Heart left ventricle (tissue), 16 donors: ENCODE data around the gene ITGA11. TPM values are rescaled to one million over a fixed set of nuclear protein-coding genes. Genes with fewer than 3 reads are reported as not detected.
A peak's percentile ranks its signal among the peaks of the same experiment; 100 is the strongest.

Experiments
- ATAC-seq, 4 donors: fragments of 200-7000 bp; cut with Tn5 transposase; one replicate each; pipeline ENCODE4 v1.9.1; 2020 to 2022; ENCODE audit warnings: moderate library complexity in 4 of 4, mild to moderate bottlenecking in 3 of 4, moderate number of reproducible peaks in 1 of 4
- DNase-seq, 5 donors: peaks; one replicate each; pipeline ENCODE4 v3.0.0-alpha.2; 2020
- H3K27ac ChIP-seq, 12 donors: fragments of 200-600 bp; sonication (generic) in 4 of 12; one replicate each; pipeline versions ENCODE4 v1.5.0 to v1.8.0; 2016 to 2022; ENCODE audit warnings: mild to moderate bottlenecking in 2 of 12
- H3K27me3 ChIP-seq, 9 donors: fragments of 200-600 bp; sonication (generic) in 2 of 9; one replicate each; pipeline versions ENCODE4 v1.5.1 to v1.8.0; 2016 to 2022; ENCODE audit warnings: mild to moderate bottlenecking in 3 of 9
- H3K36me3 ChIP-seq, 9 donors: fragments of 200-600 bp; sonication (generic) in 2 of 9; one replicate each; pipeline versions ENCODE4 v1.5.0 to v1.8.0; 2018 to 2022; ENCODE audit warnings: mild to moderate bottlenecking in 2 of 9
- H3K4me1 ChIP-seq, 12 donors: fragments of 200-600 bp; sonication (generic) in 4 of 12; one replicate each; pipeline versions ENCODE4 v1.5.0 to v1.8.0; 2016 to 2022; ENCODE audit warnings: mild to moderate bottlenecking in 3 of 12
- H3K4me3 ChIP-seq, 12 donors: fragments of 200-600 bp; sonication (generic) in 4 of 12; one replicate each; pipeline versions ENCODE4 v1.5.0 to v1.8.0; 2017 to 2022; ENCODE audit warnings: mild to moderate bottlenecking in 9 of 12, moderate library complexity in 4 of 12
- H3K9me3 ChIP-seq, 12 donors: fragments of 200-600 bp; sonication (generic) in 4 of 12; one replicate each; pipeline versions ENCODE4 v1.5.0 to v1.8.0; 2016 to 2022; ENCODE audit warnings: mild to moderate bottlenecking in 1 of 12
- POLR2A ChIP-seq, 2 donors: fragments of 450-650 bp; IDR thresholded peaks; one replicate each; pipeline ENCODE4 v1.6.1; 2017; ENCODE audit warnings: antibody characterized with exemption in 2 of 2, mild to moderate bottlenecking in 2 of 2, moderate library complexity in 2 of 2
- WGBS, 4 donors: extraction: QIAGEN DNeasy Blood & Tissue Kit in 2 of 4; methylation state at CpG; one replicate each; pipeline versions ENCODE4 v1.1.5 to v1.1.7; 2013 to 2018; 5-methylcytosine and 5-hydroxymethylcytosine counted together
- intact Hi-C, 10 donors: fragments of 100-400 bp; cut with DNase I; formaldehyde crosslinking; loops; one replicate each; pipeline versions ENCODE4 v1.11.1 to v1.14.2; 2022
- polyA plus RNA-seq, 2 donors: library from polyadenylated mRNA; stranded (reverse); fragments of 200-250 nt; gene quantifications; one replicate each; pipeline ENCODE4 v1.2.3, GENCODE V29; 2013
- total RNA-seq, 9 donors: library from RNA; depleted of rRNA in 2 of 9; stranded (reverse); fragments of >200 nt in 2 of 9; fragmentation: NEBNext Ultra II Directional in 3 of 9; extraction: Animal tissue kit (Norgen Biotek cat#: 25700) in 3 of 9; gene quantifications; one replicate each; pipeline versions ENCODE4 v1.1.0 to v1.2.4, GENCODE V29; 2016 to 2023
- TF ChIP-seq, protein P1 (sequence below), 12 donors: fragments of 200-600 bp; sonication (generic) in 4 of 12; IDR thresholded peaks; one replicate each; pipeline versions ENCODE4 v1.5.0 to v1.8.0; 2018 to 2022; ENCODE audit warnings: antibody characterized with exemption in 12 of 12, mild to moderate bottlenecking in 5 of 12
- donor health status: ischemic (EF 13 %, LVEDD 7.1; RV severe dilation, severe dysfunction).
- donor health status: healthy with polysubstance abuse.
- donor health status: DM: no; HTN: yes; CAD: no.
- donor health status: DM: no; HTN: no; CAD: no.
- donor health status: ischemic (EF 25% LVEDD 6.9; RV normal size, moderate dysfunction).
- donor health status: ischemic (EF 25% LVEDD 5.7; RV mildly dilated, moderate dysfunction).
- donor health status: healthy.
- donor health status: DM: yes; HTN: yes; CAD: no.
- donor health status: ischemic (EF 35%, LVEDD 5.7; RV mildly dilated, moderate dysfunction).
- donor health status: nonischemic (EF 11% LVEDD 7.7; RV severe dilation, severe dysfunction).
- donor health status: DM: yes; HTN: yes; CAD: no.
- donor health status: PGD.
- donor health status: ischemic (EF 29% LVEDD 5.4; RV normal size, mild dysfunction).
- donor health status: nonischemic (EF 23%, LVEDD 6.1; RV moderate dilation, normal function).

The ITGA11 gene
- total and polyA plus RNA-seq, 11 donors: 2.1 to 35.5 (median 12.1) TPM

GRCh38 chr15:68374168-68374745 lies 57.7 kb downstream of the ITGA11 start:
- DNase-seq (peak in 2 of 5 donors; percentile 10 to 14), ATAC-seq (no peak)
- 80 to 100% (median 91%) methylated on average over 2 of the region's 2 CpGs for WGBS, 4 donors
- TF ChIP-seq, protein P1, sequence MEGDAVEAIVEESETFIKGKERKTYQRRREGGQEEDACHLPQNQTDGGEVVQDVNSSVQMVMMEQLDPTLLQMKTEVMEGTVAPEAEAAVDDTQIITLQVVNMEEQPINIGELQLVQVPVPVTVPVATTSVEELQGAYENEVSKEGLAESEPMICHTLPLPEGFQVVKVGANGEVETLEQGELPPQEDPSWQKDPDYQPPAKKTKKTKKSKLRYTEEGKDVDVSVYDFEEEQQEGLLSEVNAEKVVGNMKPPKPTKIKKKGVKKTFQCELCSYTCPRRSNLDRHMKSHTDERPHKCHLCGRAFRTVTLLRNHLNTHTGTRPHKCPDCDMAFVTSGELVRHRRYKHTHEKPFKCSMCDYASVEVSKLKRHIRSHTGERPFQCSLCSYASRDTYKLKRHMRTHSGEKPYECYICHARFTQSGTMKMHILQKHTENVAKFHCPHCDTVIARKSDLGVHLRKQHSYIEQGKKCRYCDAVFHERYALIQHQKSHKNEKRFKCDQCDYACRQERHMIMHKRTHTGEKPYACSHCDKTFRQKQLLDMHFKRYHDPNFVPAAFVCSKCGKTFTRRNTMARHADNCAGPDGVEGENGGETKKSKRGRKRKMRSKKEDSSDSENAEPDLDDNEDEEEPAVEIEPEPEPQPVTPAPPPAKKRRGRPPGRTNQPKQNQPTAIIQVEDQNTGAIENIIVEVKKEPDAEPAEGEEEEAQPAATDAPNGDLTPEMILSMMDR (IDR thresholded peaks at IDR 0.05): no peak
- no peak for TF ChIP-seq POLR2A (IDR thresholded peaks at IDR 0.05)
- Histone ChIP-seq H3K27me3 (no peaks in the 10 kb centered on the region), H3K4me3 (no peak overlapping the region), H3K9me3 (no peaks in the 10 kb centered on the region), H3K27ac (no peak overlapping the region), H3K36me3 (no peaks in the 10 kb centered on the region), H3K4me1 (peaks cover 0 to 17% (median 3%) of the 10 kb centered on the region in 12 donors)
- intact Hi-C loops: loop anchor here in 4 of 10 donors (2.0 to 5.0 kb wide), 3 partner anchors 39 to 122 kb away; no protein-coding TSS in a partner anchor

DNA sequence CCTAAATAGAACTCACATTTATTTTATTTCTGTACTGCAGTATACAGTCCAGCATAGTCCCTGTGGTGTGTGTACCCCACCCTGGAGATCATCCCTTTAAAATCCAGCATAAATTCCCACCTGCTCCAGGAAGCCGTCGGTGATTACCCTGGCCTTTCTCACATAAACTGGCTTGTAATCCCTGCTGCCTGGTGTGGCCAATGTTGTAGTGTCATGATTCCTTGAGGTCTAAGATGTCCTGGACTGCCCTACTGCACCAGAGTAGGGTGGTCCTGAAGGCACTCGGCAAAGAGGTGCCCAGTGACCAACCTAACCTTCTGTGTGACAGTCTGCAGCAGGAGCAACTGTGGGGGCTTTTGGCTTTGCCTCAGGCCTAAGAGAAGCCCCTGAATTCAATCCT lies 58.9 kb downstream of the ITGA11 start:
- no peak overlapping the region for H3K4me3 ChIP-seq
- no peaks in the 10 kb centered on the region for H3K36me3 ChIP-seq
- no peak overlapping the region for H3K27ac ChIP-seq
- H3K9me3 ChIP-seq: no peaks in the 10 kb centered on the region
- peaks cover 5 to 29% (median 12%) of the 10 kb centered on the region in 12 donors for H3K4me1 ChIP-seq
- 61 to 98% (median 88%) methylated on average over 2 to 3 of the region's 3 CpGs for WGBS, 4 donors
- intact Hi-C loops: loop anchor here in 4 of 10 donors (2.0 to 5.0 kb wide), 3 partner anchors 61 to 121 kb away; no protein-coding TSS in a partner anchor
- no peaks in the 10 kb centered on the region for H3K27me3 ChIP-seq
- no peak for TF ChIP-seq POLR2A (IDR thresholded peaks at IDR 0.05)
- TF ChIP-seq, protein P1 (IDR thresholded peaks at IDR 0.05): no peak
- DNase-seq (peak in 2 of 5 donors; percentile 2 to 3), ATAC-seq (no peak)

GRCh38 chr15:68372291-68372811 lies 59.6 kb downstream of the ITGA11 start:
- H3K27me3 ChIP-seq: no peaks in the 10 kb centered on the region
- 38 to 94% (median 91%) methylated on average over 1 to 12 of the region's 12 CpGs for WGBS, 4 donors
- H3K27ac ChIP-seq: no peak overlapping the region
- DNase-seq: peak in 3 of 5 donors; percentile 25 to 53 (median 29)
- peaks cover 6 to 35% (median 16%) of the 10 kb centered on the region in 12 donors for H3K4me1 ChIP-seq
- H3K9me3 ChIP-seq: no peaks in the 10 kb centered on the region
- no peaks in the 10 kb centered on the region for H3K36me3 ChIP-seq
- peak; percentile 29 to 66 (median 58) for ATAC-seq
- intact Hi-C loops: loop anchor here in 4 of 10 donors (2.0 to 5.0 kb wide), 3 partner anchors 60 to 120 kb away; no protein-coding TSS in a partner anchor
- no peak overlapping the region for H3K4me3 ChIP-seq
- TF ChIP-seq, protein P1 (IDR thresholded peaks at IDR 0.05): peak; percentile 32 to 60 (median 46)
- no peak for TF ChIP-seq POLR2A (IDR thresholded peaks at IDR 0.05)

DNA sequence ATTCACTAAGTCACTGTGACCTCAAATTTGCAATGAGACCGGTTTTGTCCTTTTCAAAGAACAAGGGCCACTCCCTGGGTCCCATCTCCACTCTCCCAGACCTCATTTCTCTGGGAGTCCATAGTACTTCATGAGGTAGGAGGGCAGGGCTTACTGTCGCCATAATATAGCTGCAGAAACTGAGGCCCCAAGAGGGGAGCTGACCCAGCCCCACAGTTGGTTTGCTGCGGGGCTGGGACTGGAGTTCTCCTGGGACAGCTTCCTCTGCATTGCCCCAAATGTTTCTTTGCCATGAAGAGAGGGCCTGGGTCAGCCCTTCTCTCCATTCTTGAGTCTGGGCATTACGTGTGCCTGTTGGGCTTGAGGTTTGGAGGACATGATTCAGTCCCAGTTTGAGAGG lies 60.1 kb downstream of the ITGA11 start:
- intact Hi-C loops: loop anchor here in 4 of 10 donors (2.0 to 5.0 kb wide), 3 partner anchors 60 to 120 kb away; no protein-coding TSS in a partner anchor
- no peak overlapping the region for H3K4me3 ChIP-seq
- H3K9me3 ChIP-seq: no peaks in the 10 kb centered on the region
- peaks cover 6 to 40% (median 19%) of the 10 kb centered on the region in 12 donors for H3K4me1 ChIP-seq
- DNase-seq (no peak), ATAC-seq (no peak)
- no peaks in the 10 kb centered on the region for H3K27me3 ChIP-seq
- H3K27ac ChIP-seq: no peak overlapping the region
- 96 to 97% (median 96%) methylated on average over 4 of the region's 4 CpGs for WGBS, 4 donors
- H3K36me3 ChIP-seq: no peaks in the 10 kb centered on the region
- no peak for TF ChIP-seq POLR2A (IDR thresholded peaks at IDR 0.05)
- TF ChIP-seq, protein P1 (IDR thresholded peaks at IDR 0.05): no peak
